ENCODE data around the gene KCNJ9. TPM values are rescaled to one million over a fixed set of nuclear protein-coding genes. Genes with fewer than 3 reads are reported as not detected.
A peak's percentile ranks its signal among the peaks of the same experiment; 100 is the strongest.
"Not testable (repeated sequence)": the region's sequence is repeated elsewhere in the genome, so short reads cannot be mapped to it uniquely, and the experiment has no call there.

The KCNJ9 gene
- total RNA-seq, 2 experiments from 2014 or later, result not detected

DNA sequence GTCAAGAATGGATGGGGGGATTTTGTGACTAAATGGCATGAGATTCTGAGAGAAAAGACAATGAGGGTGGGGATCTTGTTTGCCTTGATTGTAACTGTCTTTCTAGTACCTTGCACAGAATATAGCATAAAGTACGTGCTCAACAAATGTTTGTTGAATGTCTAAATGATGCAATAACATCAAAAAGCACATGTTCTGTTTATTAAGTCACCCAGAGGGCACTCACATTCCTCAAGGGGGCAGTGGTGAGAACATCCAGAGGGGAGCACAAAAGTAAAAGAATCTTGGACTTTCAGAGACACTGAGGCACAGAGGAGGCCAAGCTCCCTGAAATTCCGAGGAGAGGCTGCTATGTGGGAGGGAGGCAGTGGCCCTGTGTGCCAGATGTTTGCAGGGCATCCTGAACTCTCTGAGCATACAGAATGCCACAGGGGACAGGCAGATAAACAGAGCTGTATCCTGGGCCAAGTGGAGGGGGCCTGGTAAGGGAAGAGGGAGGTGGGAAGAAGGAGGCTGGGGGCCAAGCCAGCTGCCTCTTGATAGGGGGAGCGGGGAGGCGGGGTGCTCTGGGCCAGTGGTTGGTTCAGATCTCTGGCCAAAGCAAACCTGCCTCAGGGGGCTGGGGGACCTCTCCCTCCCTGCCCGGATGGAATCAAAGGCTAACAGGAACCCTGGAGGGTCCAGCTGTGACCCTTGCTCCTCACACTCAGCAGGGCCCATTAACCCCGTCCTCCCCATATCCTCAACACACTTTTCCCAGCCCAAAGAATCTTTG, 27.7 kb downstream of the KCNJ9 start:
- intact Hi-C loops (cut with micrococcal nuclease), result loop anchor here (10.0 kb wide), 1 partner anchor 146 kb away; no protein-coding TSS in a partner anchor
- Mint-ChIP-seq H3K4me1 (ENCODE audit: low read depth) (peaks cover 6% of the 10 kb centered on the region), H3K27me3 (peaks cover 4% of the 10 kb centered on the region), H3K9me3 (no peaks in the 10 kb centered on the region), H3K36me3 (ENCODE audit: low read depth) (no peaks in the 10 kb centered on the region), H3K27ac (peak overlapping the region; percentile 84), H3K4me3 (no peak overlapping the region)
- POLR2A ChIA-PET, result interaction anchor here (0.7 to 1.0 kb wide), 3 partner anchors 14 to 60 kb away, joined by 3 read pairs; no protein-coding TSS in a partner anchor
- peak; percentile 74 for ATAC-seq
- CTCF ChIA-PET, result interaction anchor here (0.7 to 3.2 kb wide), 19 partner anchors 8 to 268 kb away, joined by 3 to 13 read pairs (median 4); partner anchors contain the start of gene IGSF8
- peak; percentile 69 for DNase-seq
- TF ChIP-seq, protein P1, sequence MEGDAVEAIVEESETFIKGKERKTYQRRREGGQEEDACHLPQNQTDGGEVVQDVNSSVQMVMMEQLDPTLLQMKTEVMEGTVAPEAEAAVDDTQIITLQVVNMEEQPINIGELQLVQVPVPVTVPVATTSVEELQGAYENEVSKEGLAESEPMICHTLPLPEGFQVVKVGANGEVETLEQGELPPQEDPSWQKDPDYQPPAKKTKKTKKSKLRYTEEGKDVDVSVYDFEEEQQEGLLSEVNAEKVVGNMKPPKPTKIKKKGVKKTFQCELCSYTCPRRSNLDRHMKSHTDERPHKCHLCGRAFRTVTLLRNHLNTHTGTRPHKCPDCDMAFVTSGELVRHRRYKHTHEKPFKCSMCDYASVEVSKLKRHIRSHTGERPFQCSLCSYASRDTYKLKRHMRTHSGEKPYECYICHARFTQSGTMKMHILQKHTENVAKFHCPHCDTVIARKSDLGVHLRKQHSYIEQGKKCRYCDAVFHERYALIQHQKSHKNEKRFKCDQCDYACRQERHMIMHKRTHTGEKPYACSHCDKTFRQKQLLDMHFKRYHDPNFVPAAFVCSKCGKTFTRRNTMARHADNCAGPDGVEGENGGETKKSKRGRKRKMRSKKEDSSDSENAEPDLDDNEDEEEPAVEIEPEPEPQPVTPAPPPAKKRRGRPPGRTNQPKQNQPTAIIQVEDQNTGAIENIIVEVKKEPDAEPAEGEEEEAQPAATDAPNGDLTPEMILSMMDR (IDR thresholded peaks at IDR 0.05), result peak; percentile 54

DNA sequence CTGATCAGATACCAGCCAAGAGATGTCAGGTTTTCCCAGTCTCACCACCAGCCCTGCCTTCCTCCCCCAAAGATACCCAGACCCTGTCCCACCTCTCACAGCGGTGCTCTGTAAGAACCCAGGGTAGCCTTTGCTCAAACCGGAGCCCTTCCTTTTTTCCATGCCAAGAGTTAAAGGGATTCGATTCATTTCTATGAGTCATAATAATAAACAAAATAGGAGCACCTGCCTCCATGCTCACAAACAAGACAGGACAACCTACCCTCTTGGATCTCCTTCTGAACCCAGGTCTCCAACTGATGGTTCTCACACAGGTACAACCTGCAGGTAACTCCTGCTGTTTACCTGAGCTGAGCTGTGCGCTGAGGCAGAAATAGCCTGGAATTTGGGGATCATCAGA, 28.3 kb downstream of the KCNJ9 start:
- ChIA-PET POLR2A (interaction anchor here (0.7 to 1.0 kb wide), 3 partner anchors 14 to 59 kb away, joined by 3 read pairs; no protein-coding TSS in a partner anchor), CTCF (interaction anchor here (0.9 to 3.2 kb wide), 13 partner anchors 9 to 267 kb away, joined by 3 to 13 read pairs (median 5); partner anchors contain the start of gene IGSF8)
- ATAC-seq (no peak), DNase-seq (no peak)
- no peak overlapping the region for H3K27ac Mint-ChIP-seq
- no peaks in the 10 kb centered on the region for H3K9me3 Mint-ChIP-seq
- H3K4me3 Mint-ChIP-seq, result no peak overlapping the region
- H3K27me3 Mint-ChIP-seq, result peaks cover 4% of the 10 kb centered on the region
- peaks cover 6% of the 10 kb centered on the region for H3K4me1 Mint-ChIP-seq (ENCODE audit: low read depth)
- no peaks in the 10 kb centered on the region for H3K36me3 Mint-ChIP-seq (ENCODE audit: low read depth)
- TF ChIP-seq, protein P1 (IDR thresholded peaks at IDR 0.05), result no peak
- intact Hi-C loops (cut with micrococcal nuclease), result loop anchor here (10.0 kb wide), 1 partner anchor 145 kb away; no protein-coding TSS in a partner anchor

DNA sequence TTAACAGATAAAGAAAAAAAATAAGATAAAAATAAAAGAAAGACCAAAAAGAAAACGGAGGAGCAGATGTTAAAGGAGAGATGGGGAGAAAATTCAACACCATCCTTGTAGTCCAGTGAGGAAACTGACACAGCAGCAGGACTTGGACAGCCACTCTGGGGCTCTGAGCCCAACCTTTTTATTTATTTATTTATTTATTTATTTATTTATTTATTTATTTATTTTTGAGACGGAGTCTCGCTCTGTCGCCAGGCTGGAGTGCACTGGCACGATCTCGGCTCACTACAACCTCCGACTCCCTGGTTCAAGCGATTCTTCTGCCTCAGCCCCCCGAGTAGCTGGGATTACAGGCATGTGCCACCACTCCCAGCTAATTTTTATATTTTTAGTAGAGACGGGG, 30.1 kb downstream of the KCNJ9 start:
- H3K4me3 Mint-ChIP-seq; intact Hi-C loops (cut with micrococcal nuclease); H3K4me1 Mint-ChIP-seq (ENCODE audit: low read depth); POLR2A ChIA-PET; H3K36me3 Mint-ChIP-seq (ENCODE audit: low read depth); H3K27me3 Mint-ChIP-seq; H3K9me3 Mint-ChIP-seq; DNase-seq; H3K27ac Mint-ChIP-seq; ATAC-seq: not testable (repeated sequence)
- CTCF ChIA-PET, result interaction anchor here (1.3 to 1.6 kb wide), 2 partner anchors 26 to 179 kb away, joined by 3 to 4 read pairs; no protein-coding TSS in a partner anchor

DNA sequence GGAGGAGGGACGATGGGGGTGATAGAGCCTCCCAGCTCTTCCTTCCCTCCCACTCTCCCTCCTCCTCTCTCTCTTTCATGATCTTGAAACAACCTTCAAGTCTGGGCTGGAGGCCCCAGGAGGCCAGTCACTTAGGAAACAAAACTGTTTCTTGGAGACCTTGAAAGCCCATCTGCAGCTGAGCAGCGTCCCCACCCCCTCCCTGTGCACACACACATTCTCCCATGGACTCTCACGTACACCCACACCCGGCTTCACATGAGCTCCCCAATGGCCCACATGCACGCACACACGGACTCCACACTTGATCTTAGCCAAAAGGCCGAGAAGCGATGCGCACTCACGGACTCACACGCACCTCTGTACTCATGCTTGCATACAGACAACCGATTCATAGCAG, 31.0 kb downstream of the KCNJ9 start:
- H3K4me1 Mint-ChIP-seq (ENCODE audit: low read depth), result peaks cover 6% of the 10 kb centered on the region
- intact Hi-C loops (cut with micrococcal nuclease), result no loop called here
- DNase-seq (no peak), ATAC-seq (no peak)
- POLR2A ChIA-PET, result interaction anchor here (1.0 to 1.4 kb wide), 2 partner anchors 50 to 67 kb away, joined by 3 to 4 read pairs; no protein-coding TSS in a partner anchor
- TF ChIP-seq, protein P1 (IDR thresholded peaks at IDR 0.05), result no peak
- peaks cover 13% of the 10 kb centered on the region for H3K27me3 Mint-ChIP-seq
- H3K27ac Mint-ChIP-seq, result no peak overlapping the region
- no peak overlapping the region for H3K4me3 Mint-ChIP-seq
- H3K9me3 Mint-ChIP-seq, result no peaks in the 10 kb centered on the region
- H3K36me3 Mint-ChIP-seq (ENCODE audit: low read depth), result no peaks in the 10 kb centered on the region
- CTCF ChIA-PET, result interaction anchor here (1.3 to 1.6 kb wide), 2 partner anchors 27 to 179 kb away, joined by 3 to 4 read pairs; no protein-coding TSS in a partner anchor

DNA sequence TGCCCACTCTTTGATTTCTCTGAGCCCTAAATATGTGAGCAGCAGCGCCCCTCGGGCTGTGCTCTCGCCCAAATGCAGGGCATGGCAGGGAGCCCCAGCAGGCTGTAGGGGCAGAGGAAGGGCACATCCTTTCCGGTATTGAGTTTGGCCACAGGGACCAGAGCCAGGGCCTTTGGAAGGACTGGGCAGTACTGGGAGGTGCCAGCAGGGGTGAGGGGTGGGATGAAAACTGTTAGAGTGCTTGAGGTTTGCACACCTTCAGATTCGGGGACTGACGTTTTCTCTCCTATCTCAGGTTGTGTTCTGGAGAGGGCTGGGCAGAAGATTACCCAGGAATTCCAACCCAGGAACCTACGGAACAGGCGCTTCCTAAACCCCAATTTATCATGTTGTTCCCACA, 32.1 kb downstream of the KCNJ9 start:
- intact Hi-C loops (cut with micrococcal nuclease), result no loop called here
- ChIA-PET POLR2A (no interaction called here), CTCF (no interaction called here)
- Mint-ChIP-seq H3K4me3 (no peak overlapping the region), H3K9me3 (no peaks in the 10 kb centered on the region), H3K4me1 (ENCODE audit: low read depth) (peaks cover 6% of the 10 kb centered on the region), H3K27ac (no peak overlapping the region), H3K36me3 (ENCODE audit: low read depth) (no peaks in the 10 kb centered on the region), H3K27me3 (peaks cover 13% of the 10 kb centered on the region)
- DNase-seq, result no peak
- TF ChIP-seq, protein P1 (IDR thresholded peaks at IDR 0.05), result no peak
- no peak for ATAC-seq
